HG03039 (cell line): ENCODE data around the gene MYL9.

Experiments used
- ATAC-seq: cut with Tn5 transposase; IDR thresholded peaks from one replicate; pipeline ENCODE4 v1.9.1; 2021; ENCODE audit warnings: mild to moderate bottlenecking, moderate library complexity; ENCODE audit not compliant: unreplicated experiment

MYL9 gene

GRCh38 chr20:36525620-36526365 lies 15.5 kb upstream of the MYL9 start:
- ATAC-seq, result no peak

GRCh38 chr20:36526521-36527011 lies 14.8 kb upstream of the MYL9 start:
- ATAC-seq, result no peak

- no peak for ATAC-seq
Measured at GRCh38 chr20:36527331-36528125, 13.8 kb upstream of the MYL9 start.

- ATAC-seq, result no peak
Measured at GRCh38 chr20:36528176-36528874, 13.0 kb upstream of the MYL9 start.

GRCh38 chr20:36528875-36529417 lies 12.4 kb upstream of the MYL9 start:
- no peak for ATAC-seq

- no peak for ATAC-seq
Measured at GRCh38 chr20:36532388-36532787, 8.9 kb upstream of the MYL9 start.

GRCh38 chr20:36532822-36533221 lies 8.5 kb upstream of the MYL9 start:
- ATAC-seq, result no peak

- ATAC-seq, result no peak
Measured at GRCh38 chr20:36538026-36538722, 3.1 kb upstream of the MYL9 start.

GRCh38 chr20:36540551-36541211 lies 638 bp upstream of the MYL9 start:
- ATAC-seq, result no peak

- ATAC-seq, result no peak
Measured at GRCh38 chr20:36541768-36542488, 609 bp downstream of the MYL9 start.

GRCh38 chr20:36542516-36543183 lies 1.3 kb downstream of the MYL9 start:
- ATAC-seq, result no peak

GRCh38 chr20:36543184-36544133 lies 2.1 kb downstream of the MYL9 start:
- ATAC-seq, result no peak

- no peak for ATAC-seq
Measured at GRCh38 chr20:36544134-36545018, 3.1 kb downstream of the MYL9 start.

GRCh38 chr20:36546111-36546736 lies 4.9 kb downstream of the MYL9 start:
- ATAC-seq, result no peak

- ATAC-seq, result no peak
Measured at GRCh38 chr20:36547186-36548005, 6.1 kb downstream of the MYL9 start.

- no peak for ATAC-seq
Measured at GRCh38 chr20:36548006-36548315, 6.6 kb downstream of the MYL9 start.
